ENCODE data around the gene SLC22A4. TPM values are rescaled to one million over a fixed set of nuclear protein-coding genes. Genes with fewer than 3 reads are reported as not detected.

SLC22A4 gene
- total and polyA plus RNA-seq, 2 of the 8 experiments (the other 6 are each of a cell fraction or from before 2014, with no cell fraction given): 0.45 to 0.60 TPM

DNA sequence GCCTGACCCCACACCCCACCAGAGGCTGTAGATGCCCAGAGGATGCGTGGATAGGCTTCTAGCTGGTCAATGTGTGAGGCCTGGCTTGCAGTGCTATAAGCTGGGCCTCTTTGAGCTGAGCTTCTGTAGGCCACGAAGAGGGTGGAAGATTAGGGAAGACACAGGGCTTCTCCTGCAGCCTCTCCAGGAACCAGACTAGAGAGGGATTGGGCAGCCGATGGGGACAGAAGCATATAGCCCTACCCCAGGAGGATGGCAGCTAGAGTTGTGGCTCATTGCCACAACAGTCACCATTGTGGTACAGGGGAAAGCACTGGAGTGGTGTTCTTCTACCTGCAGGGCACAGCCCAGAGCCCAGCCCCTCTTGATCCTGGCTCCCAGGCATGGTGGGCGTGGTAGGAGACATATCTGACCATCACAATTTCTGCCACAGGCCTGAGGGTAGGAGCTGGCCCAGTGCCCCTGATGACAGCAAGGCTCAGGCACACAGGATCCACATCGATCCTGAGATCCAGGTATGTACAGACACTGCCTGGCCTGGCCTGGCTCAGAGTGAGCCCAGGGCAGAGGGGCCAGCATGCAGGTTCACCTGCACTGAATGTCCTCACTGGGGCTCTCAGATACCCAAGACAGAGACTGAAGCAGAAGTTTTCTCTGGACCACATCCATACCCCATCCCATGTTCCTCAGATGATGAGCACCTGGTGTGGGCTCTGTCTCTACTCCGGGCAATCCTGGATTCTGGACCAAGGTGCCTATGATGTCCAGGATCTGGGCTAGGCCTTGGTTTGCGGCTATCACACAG is 28.0 kb upstream of the SLC22A4 start:
- Histone ChIP-seq H3K23me2 (ENCODE audit: low read depth, low read length) (no peaks in the 10 kb centered on the region), H2BK5ac (ENCODE audit: low read depth, low read length) (no peak overlapping the region), H4K8ac (ENCODE audit: extremely low read depth, insufficient read depth, low read length) (no peak overlapping the region), H4K20me1 (replicated peaks in 1 of 2; ENCODE audit: control insufficient read depth in 1 of 2, insufficient read depth in 2 of 2, low read length in 2 of 2) (no peaks in the 10 kb centered on the region), H3K18ac (ENCODE audit: extremely low read depth, low read length) (no peak overlapping the region), H3K56ac (replicated peaks; ENCODE audit: insufficient read length, low read depth, low read length) (no peak overlapping the region), H2BK20ac (ENCODE audit: low read length) (no peak overlapping the region), H2AFZ (ENCODE audit: low read length) (no peak overlapping the region), H3K36me3 (ENCODE audit: control insufficient read depth in 2 of 4, insufficient read depth in 4 of 4, low read length in 3 of 4) (no peaks in the 10 kb centered on the region), H3K4me3 (ENCODE audit: extremely low read depth in 1 of 4, insufficient read depth in 2 of 4, low read depth in 3 of 4, low read length in 4 of 4) (no peak overlapping the region), H3K9ac (replicated peaks in 1 of 4; ENCODE audit: extremely low read depth in 1 of 4, low read depth in 3 of 4, low read length in 3 of 4) (no peak overlapping the region; a peak in 1 of 7 replicates), H3K9me3 (ENCODE audit: insufficient read depth in 2 of 2, low read depth in 1 of 2, low read length in 1 of 2) (no peaks in the 10 kb centered on the region), H3K23ac (ENCODE audit: insufficient read length) (no peak overlapping the region), H2BK120ac (replicated peaks; ENCODE audit: low read depth, low read length) (no peak overlapping the region), H3K4me1 (replicated peaks in 1 of 4; ENCODE audit: control insufficient read depth in 3 of 4, insufficient read depth in 4 of 4, low read length in 3 of 4) (peaks cover 0 to 2% (median 0%) of the 10 kb centered on the region in 4 experiments; a peak in 2 of 7 replicates), H3K27ac (ENCODE audit: low read depth, low read length) (no peak overlapping the region), H2BK15ac (ENCODE audit: low read length) (no peak overlapping the region), H3K4ac (replicated peaks; ENCODE audit: insufficient read length, low read depth, low read length) (no peak overlapping the region), H3K27me3 (replicated peaks in 1 of 4; ENCODE audit: control insufficient read depth in 3 of 4, extremely low read depth in 1 of 4, insufficient read depth in 3 of 4, low read length in 3 of 4) (no peaks in the 10 kb centered on the region), H3K4me2 (ENCODE audit: insufficient read depth in 1 of 2, low read depth in 2 of 2, low read length in 2 of 2) (no peak overlapping the region), H3K79me1 (ENCODE audit: low read depth, low read length) (no peaks in the 10 kb centered on the region), H4K5ac (ENCODE audit: insufficient read length, low read depth, low read length) (no peak overlapping the region), H3K79me2 (ENCODE audit: control insufficient read depth in 1 of 2, insufficient read depth in 2 of 2, low read length in 2 of 2) (no peaks in the 10 kb centered on the region), H2AK5ac (ENCODE audit: low read depth, low read length) (no peak overlapping the region), H3K14ac (ENCODE audit: insufficient read length) (no peak overlapping the region), H4K91ac (replicated peaks; ENCODE audit: insufficient read length, low read length) (no peak overlapping the region), H2BK12ac (ENCODE audit: low read depth, low read length) (no peak overlapping the region)
- ChIA-PET POLR2A (ENCODE audit: partially characterized antibody) (interaction anchor here (2.8 kb wide), 1 partner anchor 12 kb away, joined by 10 read pairs; no protein-coding TSS in a partner anchor), CTCF (ENCODE audit: partially characterized antibody) (interaction anchor here (1.6 to 4.4 kb wide), 5 partner anchors 16 to 201 kb away, joined by 3 to 44 read pairs (median 6); no protein-coding TSS in a partner anchor)
- 85% methylated on average over 7 of the region's 7 CpGs; no CpG with 5 or more reads in 1 of the 2 experiments for WGBS, 2 experiments (ENCODE audit: extremely low coverage in 1 of 2, insufficient coverage in 1 of 2, insufficient read length in 1 of 2, insufficient replicate concordance in 2 of 2, low coverage in 1 of 2, low lambda C conversion rate in 2 of 2, missing lambda C conversion rate in 1 of 2)
- peak in 1 of 2 experiments; percentile 38 for DNase-seq (ENCODE audit: low read depth in 1 of 2, low spot score in 2 of 2)
- FAIRE-seq: no peak
- no peak for TF ChIP-seq KDM4A (IDR thresholded peaks at IDR 0.05; ENCODE audit: low read depth, low read length, severe bottlenecking)
- TF ChIP-seq POLR2AphosphoS5 (IDR thresholded peaks at IDR 0.05; ENCODE audit: low read depth, low read length): no peak
- no peak for TF ChIP-seq SAP30 (IDR thresholded peaks at IDR 0.05; ENCODE audit: insufficient read depth, insufficient replicate concordance, low read length)
- no peak for TF ChIP-seq PHF8 (conservative IDR thresholded peaks at IDR 0.05; ENCODE audit: low read depth, low read length)
- TF ChIP-seq, protein P1, sequence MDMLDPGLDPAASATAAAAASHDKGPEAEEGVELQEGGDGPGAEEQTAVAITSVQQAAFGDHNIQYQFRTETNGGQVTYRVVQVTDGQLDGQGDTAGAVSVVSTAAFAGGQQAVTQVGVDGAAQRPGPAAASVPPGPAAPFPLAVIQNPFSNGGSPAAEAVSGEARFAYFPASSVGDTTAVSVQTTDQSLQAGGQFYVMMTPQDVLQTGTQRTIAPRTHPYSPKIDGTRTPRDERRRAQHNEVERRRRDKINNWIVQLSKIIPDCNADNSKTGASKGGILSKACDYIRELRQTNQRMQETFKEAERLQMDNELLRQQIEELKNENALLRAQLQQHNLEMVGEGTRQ (IDR thresholded peaks at IDR 0.05; ENCODE audit: low read length): no peak
- no peak for TF ChIP-seq RBBP5 (IDR thresholded peaks at IDR 0.05; ENCODE audit: borderline replicate concordance, low read depth, low read length)
- no peak for TF ChIP-seq RXRA (IDR thresholded peaks at IDR 0.05; ENCODE audit: insufficient read depth, low read depth, low read length)
- no peak for TF ChIP-seq SIRT6 (IDR thresholded peaks at IDR 0.05; ENCODE audit: low read length)
- no peak for TF ChIP-seq YY1 (IDR thresholded peaks at IDR 0.05; ENCODE audit: low read depth, low read length)
- TF ChIP-seq EP300 (IDR thresholded peaks at IDR 0.05; ENCODE audit: borderline replicate concordance in 1 of 2, low read depth in 2 of 2, low read length in 2 of 2): no peak

Data from H1 (cell line).